ENCODE measurements around the gene ZFC3H1.

ZFC3H1 gene

DNA sequence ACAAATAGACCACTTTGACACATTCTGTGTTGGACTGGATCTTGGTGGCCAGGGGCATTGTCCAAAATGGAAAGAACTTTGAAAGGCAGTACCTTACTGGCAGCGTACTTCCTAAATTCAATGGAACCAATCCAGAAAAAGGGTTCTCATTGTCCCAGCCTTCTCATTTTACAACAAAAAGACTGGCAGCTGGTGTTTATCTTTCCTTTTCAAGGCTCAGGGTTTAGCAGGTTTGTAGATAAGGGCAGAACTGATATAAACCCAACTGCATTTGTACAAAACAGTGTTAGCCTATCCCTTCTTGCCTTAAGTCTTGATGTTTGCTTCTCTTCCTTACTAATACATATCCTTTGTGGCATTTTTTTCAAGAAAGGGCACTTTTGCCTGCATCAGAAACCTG lies 8.2 kb upstream of the ZFC3H1 start:
- POLR2A ChIA-PET = no interaction called here
- CTCF ChIA-PET = interaction anchor here (1.4 to 2.0 kb wide), 2 partner anchors 8 to 14 kb away, joined by 5 to 7 read pairs; partner anchors contain the start of genes THAP2, TMEM19 and ZFC3H1
- no peak for DNase-seq (ENCODE audit: extremely low spot score)

DNA sequence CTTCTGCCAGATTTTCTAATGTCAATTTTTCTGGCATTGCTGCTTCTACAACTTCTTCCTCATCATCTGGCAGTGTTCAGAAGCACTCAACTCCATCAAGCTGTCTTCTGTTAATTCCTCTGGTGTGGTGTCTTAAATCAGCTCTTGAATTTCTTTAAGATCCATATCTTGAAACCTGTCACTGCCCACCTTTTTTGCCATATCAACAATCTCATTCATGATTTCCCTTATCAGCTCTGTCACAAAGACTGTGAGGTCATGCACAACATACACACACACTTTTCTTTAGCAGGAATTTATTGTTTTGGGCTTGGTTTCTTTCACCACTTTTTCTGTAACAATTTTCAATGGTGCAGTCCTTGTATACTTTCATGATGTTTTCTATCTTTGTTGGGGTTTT lies 7.7 kb upstream of the ZFC3H1 start:
- no peak for DNase-seq (ENCODE audit: extremely low spot score)
- TF ChIP-seq, protein P1, sequence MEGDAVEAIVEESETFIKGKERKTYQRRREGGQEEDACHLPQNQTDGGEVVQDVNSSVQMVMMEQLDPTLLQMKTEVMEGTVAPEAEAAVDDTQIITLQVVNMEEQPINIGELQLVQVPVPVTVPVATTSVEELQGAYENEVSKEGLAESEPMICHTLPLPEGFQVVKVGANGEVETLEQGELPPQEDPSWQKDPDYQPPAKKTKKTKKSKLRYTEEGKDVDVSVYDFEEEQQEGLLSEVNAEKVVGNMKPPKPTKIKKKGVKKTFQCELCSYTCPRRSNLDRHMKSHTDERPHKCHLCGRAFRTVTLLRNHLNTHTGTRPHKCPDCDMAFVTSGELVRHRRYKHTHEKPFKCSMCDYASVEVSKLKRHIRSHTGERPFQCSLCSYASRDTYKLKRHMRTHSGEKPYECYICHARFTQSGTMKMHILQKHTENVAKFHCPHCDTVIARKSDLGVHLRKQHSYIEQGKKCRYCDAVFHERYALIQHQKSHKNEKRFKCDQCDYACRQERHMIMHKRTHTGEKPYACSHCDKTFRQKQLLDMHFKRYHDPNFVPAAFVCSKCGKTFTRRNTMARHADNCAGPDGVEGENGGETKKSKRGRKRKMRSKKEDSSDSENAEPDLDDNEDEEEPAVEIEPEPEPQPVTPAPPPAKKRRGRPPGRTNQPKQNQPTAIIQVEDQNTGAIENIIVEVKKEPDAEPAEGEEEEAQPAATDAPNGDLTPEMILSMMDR (IDR thresholded peaks at IDR 0.05; ENCODE audit: control extremely low read depth, extremely low read depth, low read depth, missing control alignments) = no peak
- ChIA-PET CTCF (interaction anchor here (2.0 kb wide), 1 partner anchor 15 kb away, joined by 7 read pairs; the partner anchor contains the start of gene TMEM19), POLR2A (no interaction called here)

More for the DNA sequence above, 8.2 kb upstream of the ZFC3H1 start:
- TF ChIP-seq, protein P1 (IDR thresholded peaks at IDR 0.05; ENCODE audit: control extremely low read depth, extremely low read depth, low read depth, missing control alignments) = no peak

GRCh38 chr12:71666259-71666658 lies 2.6 kb upstream of the ZFC3H1 start:
- no peak for DNase-seq (ENCODE audit: extremely low spot score)
- ChIA-PET POLR2A (no interaction called here), CTCF (interaction anchor here (5.1 kb wide), 1 partner anchor 20 kb away, joined by 31 read pairs; the partner anchor contains the start of gene TMEM19)
- TF ChIP-seq, protein P1 (IDR thresholded peaks at IDR 0.05; ENCODE audit: control extremely low read depth, extremely low read depth, low read depth, missing control alignments) = no peak

DNA sequence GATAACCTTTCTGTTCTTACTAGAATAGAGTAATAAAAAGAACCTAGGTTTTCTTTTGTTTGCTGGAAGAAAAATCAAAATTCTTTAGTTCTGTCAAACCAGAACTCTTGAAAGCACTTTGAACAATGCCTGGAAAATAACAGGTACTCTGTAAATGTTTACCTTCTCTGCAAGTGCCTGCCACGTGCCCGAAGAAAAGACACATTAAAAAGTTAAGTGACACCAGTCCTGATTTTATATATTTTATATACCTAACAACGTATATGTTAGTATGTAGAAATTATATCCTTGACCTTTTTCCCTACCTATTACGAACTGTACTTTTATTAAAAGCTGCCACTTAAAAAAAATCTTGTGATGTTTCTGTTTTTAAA lies 1.4 kb upstream of the ZFC3H1 start:
- CTCF ChIA-PET = interaction anchor here (2.5 to 6.9 kb wide), 2 partner anchors 22 to 29 kb away, joined by 17 to 37 read pairs; partner anchors contain the start of gene TMEM19
- no peak for DNase-seq (ENCODE audit: extremely low spot score)
- TF ChIP-seq, protein P1 (IDR thresholded peaks at IDR 0.05; ENCODE audit: control extremely low read depth, extremely low read depth, low read depth, missing control alignments) = no peak
- POLR2A ChIA-PET = no interaction called here

DNA sequence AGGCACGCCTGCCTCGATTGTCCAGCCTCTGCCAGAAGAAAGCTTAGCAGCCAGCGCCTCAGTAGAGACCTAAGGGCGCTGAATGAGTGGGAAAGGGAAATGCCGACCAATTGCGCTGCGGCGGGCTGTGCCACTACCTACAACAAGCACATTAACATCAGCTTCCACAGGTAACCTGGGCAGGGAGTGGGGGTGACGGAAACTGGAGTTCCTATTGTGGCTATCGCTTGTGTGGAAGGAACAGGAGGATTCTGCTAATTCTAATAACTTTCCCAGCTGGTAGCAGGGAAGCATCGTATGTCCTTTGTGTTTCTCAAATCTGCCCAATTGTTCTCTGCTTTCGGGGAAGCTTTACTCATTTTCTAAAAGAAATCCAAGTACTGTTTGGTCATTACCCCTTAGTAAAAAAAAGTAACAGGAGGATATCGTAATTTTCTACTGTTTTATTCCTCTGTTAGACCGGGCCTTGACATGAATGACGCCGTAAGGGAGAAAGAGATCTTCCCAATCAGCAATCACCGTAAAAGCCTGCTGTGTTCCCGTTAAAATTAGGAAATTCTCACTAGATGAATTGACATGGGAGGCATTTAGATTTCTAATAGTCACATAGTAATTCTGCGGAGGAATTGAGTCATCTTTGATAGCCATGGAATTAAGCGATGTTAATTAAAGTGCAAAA lies 902 bp upstream of the ZFC3H1 start:
- CTCF ChIA-PET = interaction anchor here (0.7 to 6.9 kb wide), 10 partner anchors 8 to 107 kb away, joined by 3 to 37 read pairs (median 8); partner anchors contain the start of gene TMEM19
- TF ChIP-seq, protein P1 (IDR thresholded peaks at IDR 0.05; ENCODE audit: control extremely low read depth, extremely low read depth, low read depth, missing control alignments) = no peak
- no peak for DNase-seq (ENCODE audit: extremely low spot score)
- POLR2A ChIA-PET = interaction anchor here (0.6 to 2.6 kb wide), 4 partner anchors 21 to 132 kb away, joined by 3 to 34 read pairs (median 4); partner anchors contain the start of gene TMEM19

- DNase-seq (ENCODE audit: extremely low spot score) = peak; percentile 46
- TF ChIP-seq, protein P1 (IDR thresholded peaks at IDR 0.05; ENCODE audit: control extremely low read depth, extremely low read depth, low read depth, missing control alignments) = no peak
- CTCF ChIA-PET = interaction anchor here (0.7 to 6.9 kb wide), 15 partner anchors 9 to 94 kb away, joined by 3 to 37 read pairs (median 5); partner anchors contain the start of genes RAB21 and TMEM19
- POLR2A ChIA-PET = interaction anchor here (0.9 to 2.6 kb wide), 4 partner anchors 20 to 84 kb away, joined by 3 to 34 read pairs (median 4); partner anchors contain the start of gene TMEM19
Measured at GRCh38 chr12:71662849-71663560, 643 bp downstream of the ZFC3H1 start.
